ENCODE results near the gene SPIC.

DNA sequence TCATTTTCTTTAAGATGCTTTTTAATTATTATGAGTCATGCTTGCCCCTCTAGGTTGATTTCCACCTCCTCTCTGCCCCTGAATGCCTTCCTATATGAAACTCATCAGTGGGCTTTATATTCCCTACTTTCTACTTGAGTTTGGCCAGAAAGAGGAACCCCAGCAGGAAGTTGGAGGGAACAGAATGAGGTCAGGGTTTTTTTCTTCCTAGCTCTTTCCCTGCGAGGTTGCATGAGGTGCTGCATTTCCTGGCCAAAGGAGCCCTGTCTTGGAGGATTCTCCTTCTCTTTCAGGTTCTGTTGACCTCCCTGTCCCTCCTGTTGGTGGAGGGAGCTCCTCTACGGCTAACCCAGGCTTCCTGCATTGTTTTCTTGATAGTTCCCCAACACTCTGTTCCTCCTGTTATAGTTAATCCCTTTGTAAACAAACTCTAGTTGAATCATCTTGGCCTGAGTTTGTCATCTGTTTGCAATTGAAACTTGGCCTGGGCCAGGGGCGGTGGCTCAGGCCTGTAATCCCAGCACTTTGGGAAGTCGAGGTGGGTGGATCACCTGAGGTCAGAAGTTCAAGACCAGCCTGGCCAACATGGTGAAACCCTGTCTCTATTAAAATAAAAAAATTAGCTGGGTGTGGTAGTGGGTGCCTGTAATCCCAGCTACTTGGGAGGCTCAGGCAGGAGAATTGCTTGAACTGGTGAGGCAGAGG lies 15.3 kb upstream of the SPIC start:
- TF ChIP-seq, protein P1, sequence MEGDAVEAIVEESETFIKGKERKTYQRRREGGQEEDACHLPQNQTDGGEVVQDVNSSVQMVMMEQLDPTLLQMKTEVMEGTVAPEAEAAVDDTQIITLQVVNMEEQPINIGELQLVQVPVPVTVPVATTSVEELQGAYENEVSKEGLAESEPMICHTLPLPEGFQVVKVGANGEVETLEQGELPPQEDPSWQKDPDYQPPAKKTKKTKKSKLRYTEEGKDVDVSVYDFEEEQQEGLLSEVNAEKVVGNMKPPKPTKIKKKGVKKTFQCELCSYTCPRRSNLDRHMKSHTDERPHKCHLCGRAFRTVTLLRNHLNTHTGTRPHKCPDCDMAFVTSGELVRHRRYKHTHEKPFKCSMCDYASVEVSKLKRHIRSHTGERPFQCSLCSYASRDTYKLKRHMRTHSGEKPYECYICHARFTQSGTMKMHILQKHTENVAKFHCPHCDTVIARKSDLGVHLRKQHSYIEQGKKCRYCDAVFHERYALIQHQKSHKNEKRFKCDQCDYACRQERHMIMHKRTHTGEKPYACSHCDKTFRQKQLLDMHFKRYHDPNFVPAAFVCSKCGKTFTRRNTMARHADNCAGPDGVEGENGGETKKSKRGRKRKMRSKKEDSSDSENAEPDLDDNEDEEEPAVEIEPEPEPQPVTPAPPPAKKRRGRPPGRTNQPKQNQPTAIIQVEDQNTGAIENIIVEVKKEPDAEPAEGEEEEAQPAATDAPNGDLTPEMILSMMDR (IDR thresholded peaks at IDR 0.05; ENCODE audit: low read depth, low read length, poor library complexity, severe bottlenecking) = no peak
- TF ChIP-seq EZH2phosphoT487 (IDR thresholded peaks at IDR 0.05; ENCODE audit: borderline replicate concordance, low read length) = no peak

Data from DOHH2 (cell line).